Loucy (cell line): Measurements from ENCODE around the gene PCDHB7.

Experiments used
- CTCF ChIP-seq: fragments of 200-600 bp; sonication (generic); conservative IDR thresholded peaks from 2 replicates; pipeline ENCODE4 v1.5.1; 2014; ENCODE audit warnings: mild to moderate bottlenecking, antibody characterized with exemption, low read length
- EZH2phosphoT487 ChIP-seq: fragments of 200-600 bp; IDR thresholded peaks from 2 replicates; pipeline ENCODE4 v1.6.1; 2018; ENCODE audit warnings: antibody characterized with exemption, mild to moderate bottlenecking, moderate library complexity, borderline replicate concordance

- TF ChIP-seq CTCF (no peak), EZH2phosphoT487 (no peak)
These were observed 22.0 kb upstream of the PCDHB7 start for GRCh38 chr5:141150224-141150992.
